ENCODE results near the gene GPR158.

- TF ChIP-seq PPARA (CRISPR knock-in tag; IDR thresholded peaks at IDR 0.05; ENCODE audit: borderline replicate concordance) (no peak), ARNTL (CRISPR knock-in tag; IDR thresholded peaks at IDR 0.05; ENCODE audit: borderline replicate concordance, low read depth) (no peak), ZFP30 (CRISPR knock-in tag; IDR thresholded peaks at IDR 0.05) (no peak), ZFP3 (CRISPR knock-in tag; IDR thresholded peaks at IDR 0.05) (no peak)
- TF ChIP-seq, protein P1, sequence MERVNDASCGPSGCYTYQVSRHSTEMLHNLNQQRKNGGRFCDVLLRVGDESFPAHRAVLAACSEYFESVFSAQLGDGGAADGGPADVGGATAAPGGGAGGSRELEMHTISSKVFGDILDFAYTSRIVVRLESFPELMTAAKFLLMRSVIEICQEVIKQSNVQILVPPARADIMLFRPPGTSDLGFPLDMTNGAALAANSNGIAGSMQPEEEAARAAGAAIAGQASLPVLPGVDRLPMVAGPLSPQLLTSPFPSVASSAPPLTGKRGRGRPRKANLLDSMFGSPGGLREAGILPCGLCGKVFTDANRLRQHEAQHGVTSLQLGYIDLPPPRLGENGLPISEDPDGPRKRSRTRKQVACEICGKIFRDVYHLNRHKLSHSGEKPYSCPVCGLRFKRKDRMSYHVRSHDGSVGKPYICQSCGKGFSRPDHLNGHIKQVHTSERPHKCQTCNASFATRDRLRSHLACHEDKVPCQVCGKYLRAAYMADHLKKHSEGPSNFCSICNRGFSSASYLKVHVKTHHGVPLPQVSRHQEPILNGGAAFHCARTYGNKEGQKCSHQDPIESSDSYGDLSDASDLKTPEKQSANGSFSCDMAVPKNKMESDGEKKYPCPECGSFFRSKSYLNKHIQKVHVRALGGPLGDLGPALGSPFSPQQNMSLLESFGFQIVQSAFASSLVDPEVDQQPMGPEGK (CRISPR knock-in tag; IDR thresholded peaks at IDR 0.05; ENCODE audit: borderline replicate concordance) = no peak
- TF ChIP-seq, protein P2, sequence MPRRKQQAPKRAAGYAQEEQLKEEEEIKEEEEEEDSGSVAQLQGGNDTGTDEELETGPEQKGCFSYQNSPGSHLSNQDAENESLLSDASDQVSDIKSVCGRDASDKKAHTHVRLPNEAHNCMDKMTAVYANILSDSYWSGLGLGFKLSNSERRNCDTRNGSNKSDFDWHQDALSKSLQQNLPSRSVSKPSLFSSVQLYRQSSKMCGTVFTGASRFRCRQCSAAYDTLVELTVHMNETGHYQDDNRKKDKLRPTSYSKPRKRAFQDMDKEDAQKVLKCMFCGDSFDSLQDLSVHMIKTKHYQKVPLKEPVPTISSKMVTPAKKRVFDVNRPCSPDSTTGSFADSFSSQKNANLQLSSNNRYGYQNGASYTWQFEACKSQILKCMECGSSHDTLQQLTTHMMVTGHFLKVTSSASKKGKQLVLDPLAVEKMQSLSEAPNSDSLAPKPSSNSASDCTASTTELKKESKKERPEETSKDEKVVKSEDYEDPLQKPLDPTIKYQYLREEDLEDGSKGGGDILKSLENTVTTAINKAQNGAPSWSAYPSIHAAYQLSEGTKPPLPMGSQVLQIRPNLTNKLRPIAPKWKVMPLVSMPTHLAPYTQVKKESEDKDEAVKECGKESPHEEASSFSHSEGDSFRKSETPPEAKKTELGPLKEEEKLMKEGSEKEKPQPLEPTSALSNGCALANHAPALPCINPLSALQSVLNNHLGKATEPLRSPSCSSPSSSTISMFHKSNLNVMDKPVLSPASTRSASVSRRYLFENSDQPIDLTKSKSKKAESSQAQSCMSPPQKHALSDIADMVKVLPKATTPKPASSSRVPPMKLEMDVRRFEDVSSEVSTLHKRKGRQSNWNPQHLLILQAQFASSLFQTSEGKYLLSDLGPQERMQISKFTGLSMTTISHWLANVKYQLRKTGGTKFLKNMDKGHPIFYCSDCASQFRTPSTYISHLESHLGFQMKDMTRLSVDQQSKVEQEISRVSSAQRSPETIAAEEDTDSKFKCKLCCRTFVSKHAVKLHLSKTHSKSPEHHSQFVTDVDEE (CRISPR knock-in tag; IDR thresholded peaks at IDR 0.05) = no peak
Measured at GRCh38 chr10:25300073-25300472, 125.3 kb downstream of the GPR158 start.
